Measurements from ENCODE around the gene PDZD4. TPM values are rescaled to one million over a fixed set of nuclear protein-coding genes. Genes with fewer than 3 reads are reported as not detected.

The PDZD4 gene
- total and polyA plus RNA-seq, 2 experiments from 2014 or later = not detected

DNA sequence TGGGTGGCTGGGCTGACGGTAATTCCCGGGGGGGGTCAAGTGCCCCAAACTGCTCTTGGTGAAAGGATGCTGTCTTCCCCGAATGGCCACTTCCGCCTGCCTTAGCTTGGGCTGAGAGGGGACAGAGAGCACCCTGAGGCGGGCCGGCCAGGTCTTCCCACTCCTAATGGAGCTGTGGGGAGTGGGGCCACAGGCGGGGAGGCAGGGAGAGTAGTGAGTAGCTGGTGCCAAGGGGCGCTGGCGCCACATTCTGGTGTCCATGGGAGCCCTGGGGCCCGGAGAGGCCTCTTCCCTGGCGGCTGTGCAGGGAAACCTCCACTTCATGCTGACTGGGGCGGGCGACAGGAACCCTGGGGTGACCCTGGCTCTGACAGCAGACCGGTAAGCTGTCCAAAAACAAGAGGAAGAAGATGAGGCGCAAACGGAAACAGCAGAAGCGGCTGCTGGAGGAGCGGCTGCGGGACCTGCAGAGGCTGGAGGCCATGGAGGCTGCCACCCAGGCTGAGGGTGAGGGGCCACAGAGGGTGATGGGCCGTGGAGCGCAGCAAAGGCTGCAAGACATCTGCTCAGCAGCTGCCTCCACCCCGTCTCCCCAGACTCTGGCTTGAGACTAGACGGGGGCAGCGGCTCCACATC, 46.8 kb downstream of the PDZD4 start:
- H2AFZ ChIP-seq = no peak overlapping the region
- no peaks in the 10 kb centered on the region for H3K4me1 ChIP-seq (ENCODE audit: insufficient read depth)
- no peaks in the 10 kb centered on the region for H4K20me1 ChIP-seq (ENCODE audit: insufficient read depth)
- H3K27ac ChIP-seq = no peak overlapping the region
- no peaks in the 10 kb centered on the region for H3K36me3 ChIP-seq (ENCODE audit: low read depth)
- no peaks in the 10 kb centered on the region for H3K79me2 ChIP-seq (ENCODE audit: insufficient read depth)
- H3K9me2 ChIP-seq (ENCODE audit: insufficient read depth) = no peaks in the 10 kb centered on the region
- in situ Hi-C loops (cut with MboI) = no loop called here
- 85% methylated on average over 11 to 20 of the region's 24 CpGs for WGBS, 2 experiments (ENCODE audit: low coverage in 1 of 2, low lambda C conversion rate in 2 of 2, missing lambda C conversion rate in 2 of 2)
- H3K27me3 ChIP-seq (replicated peaks; ENCODE audit: insufficient read depth) = no peaks in the 10 kb centered on the region
- no peak overlapping the region for H3K9ac ChIP-seq
- TF ChIP-seq EZH2phosphoT487 (IDR thresholded peaks at IDR 0.05; ENCODE audit: insufficient read depth, low read depth) (no peak), EZH2 (IDR thresholded peaks at IDR 0.05; ENCODE audit: insufficient read depth, poor library complexity, severe bottlenecking) (no peak)
- no peaks in the 10 kb centered on the region for H3F3A ChIP-seq (ENCODE audit: insufficient read depth)
- H3K9me3 ChIP-seq (ENCODE audit: low read depth) = no peaks in the 10 kb centered on the region
- H3K4me2 ChIP-seq (ENCODE audit: unreplicated experiment) = no peak overlapping the region
- no peak overlapping the region for H3K4me3 ChIP-seq
- no peak for DNase-seq

DNA sequence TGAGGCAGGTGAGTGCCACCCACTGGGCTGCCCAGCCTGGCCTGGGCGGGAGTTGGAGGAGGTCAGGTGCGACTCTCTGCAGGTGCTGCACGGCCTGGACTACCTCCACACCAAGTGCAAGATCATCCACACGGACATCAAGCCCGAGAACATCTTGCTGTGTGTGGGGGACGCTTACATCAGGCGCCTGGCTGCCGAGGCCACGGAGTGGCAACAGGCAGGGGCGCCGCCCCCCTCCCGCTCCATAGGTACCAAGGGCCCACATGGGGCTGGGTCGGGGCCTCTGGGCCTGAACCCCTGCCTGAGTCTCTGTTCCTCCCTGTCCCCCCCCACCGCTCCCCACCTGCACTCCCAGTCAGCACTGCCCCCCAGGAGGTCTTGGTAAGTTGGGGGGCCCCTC, 47.5 kb downstream of the PDZD4 start:
- H3K9ac ChIP-seq = no peak overlapping the region
- no peaks in the 10 kb centered on the region for H3K79me2 ChIP-seq (ENCODE audit: insufficient read depth)
- no peak overlapping the region for H3K4me3 ChIP-seq
- no peaks in the 10 kb centered on the region for H3K36me3 ChIP-seq (ENCODE audit: low read depth)
- WGBS, 2 experiments (ENCODE audit: low coverage in 1 of 2, low lambda C conversion rate in 2 of 2, missing lambda C conversion rate in 2 of 2) = 90% methylated on average over 2 to 11 of the region's 14 CpGs
- no peak for DNase-seq
- H3K9me3 ChIP-seq (ENCODE audit: low read depth) = no peaks in the 10 kb centered on the region
- no peak overlapping the region for H3K27ac ChIP-seq
- no peak for TF ChIP-seq EZH2phosphoT487 (IDR thresholded peaks at IDR 0.05; ENCODE audit: insufficient read depth, low read depth)
- TF ChIP-seq EZH2 (IDR thresholded peaks at IDR 0.05; ENCODE audit: insufficient read depth, poor library complexity, severe bottlenecking) = no peak
- in situ Hi-C loops (cut with MboI) = no loop called here
- no peak overlapping the region for H3K4me2 ChIP-seq (ENCODE audit: unreplicated experiment)
- no peaks in the 10 kb centered on the region for H3K9me2 ChIP-seq (ENCODE audit: insufficient read depth)
- H4K20me1 ChIP-seq (ENCODE audit: insufficient read depth) = no peaks in the 10 kb centered on the region
- H3K4me1 ChIP-seq (ENCODE audit: insufficient read depth) = no peaks in the 10 kb centered on the region
- H2AFZ ChIP-seq = no peak overlapping the region
- H3F3A ChIP-seq (ENCODE audit: insufficient read depth) = no peaks in the 10 kb centered on the region
- no peaks in the 10 kb centered on the region for H3K27me3 ChIP-seq (replicated peaks; ENCODE audit: insufficient read depth)

DNA sequence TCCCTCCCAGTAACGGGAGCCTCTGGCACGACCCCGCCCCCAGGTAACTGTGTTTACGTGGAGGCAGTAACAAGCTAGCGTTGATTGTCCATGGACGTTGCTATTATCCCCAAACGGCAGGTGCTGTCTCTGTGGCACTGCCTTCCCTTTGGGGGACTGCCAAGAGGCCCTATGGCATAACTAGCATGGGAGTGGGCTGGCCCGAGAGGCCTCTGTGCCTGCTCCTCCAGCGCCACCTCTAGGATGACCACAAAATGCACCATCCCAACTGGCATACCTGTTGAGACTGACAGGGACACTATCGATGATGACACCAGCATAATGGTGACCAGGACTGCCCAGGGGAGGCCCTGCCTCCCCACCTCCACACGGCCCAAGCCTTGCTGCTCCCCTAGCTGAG, 48.0 kb downstream of the PDZD4 start:
- no peak overlapping the region for H3K9ac ChIP-seq
- WGBS, 2 experiments (ENCODE audit: low coverage in 1 of 2, low lambda C conversion rate in 2 of 2, missing lambda C conversion rate in 2 of 2) = 60 to 75% methylated on average over 9 to 10 of the region's 11 CpGs
- in situ Hi-C loops (cut with MboI) = no loop called here
- no peaks in the 10 kb centered on the region for H3K9me2 ChIP-seq (ENCODE audit: insufficient read depth)
- H3K79me2 ChIP-seq (ENCODE audit: insufficient read depth) = no peaks in the 10 kb centered on the region
- no peak overlapping the region for H3K4me3 ChIP-seq
- no peak for DNase-seq
- H3F3A ChIP-seq (ENCODE audit: insufficient read depth) = no peaks in the 10 kb centered on the region
- H3K4me2 ChIP-seq (ENCODE audit: unreplicated experiment) = no peak overlapping the region
- H3K4me1 ChIP-seq (ENCODE audit: insufficient read depth) = no peaks in the 10 kb centered on the region
- no peaks in the 10 kb centered on the region for H3K36me3 ChIP-seq (ENCODE audit: low read depth)
- no peak overlapping the region for H2AFZ ChIP-seq
- TF ChIP-seq EZH2phosphoT487 (IDR thresholded peaks at IDR 0.05; ENCODE audit: insufficient read depth, low read depth) = no peak
- TF ChIP-seq EZH2 (IDR thresholded peaks at IDR 0.05; ENCODE audit: insufficient read depth, poor library complexity, severe bottlenecking) = no peak
- H3K9me3 ChIP-seq (ENCODE audit: low read depth) = no peaks in the 10 kb centered on the region
- H4K20me1 ChIP-seq (ENCODE audit: insufficient read depth) = no peaks in the 10 kb centered on the region
- no peaks in the 10 kb centered on the region for H3K27me3 ChIP-seq (replicated peaks; ENCODE audit: insufficient read depth)
- no peak overlapping the region for H3K27ac ChIP-seq

DNA sequence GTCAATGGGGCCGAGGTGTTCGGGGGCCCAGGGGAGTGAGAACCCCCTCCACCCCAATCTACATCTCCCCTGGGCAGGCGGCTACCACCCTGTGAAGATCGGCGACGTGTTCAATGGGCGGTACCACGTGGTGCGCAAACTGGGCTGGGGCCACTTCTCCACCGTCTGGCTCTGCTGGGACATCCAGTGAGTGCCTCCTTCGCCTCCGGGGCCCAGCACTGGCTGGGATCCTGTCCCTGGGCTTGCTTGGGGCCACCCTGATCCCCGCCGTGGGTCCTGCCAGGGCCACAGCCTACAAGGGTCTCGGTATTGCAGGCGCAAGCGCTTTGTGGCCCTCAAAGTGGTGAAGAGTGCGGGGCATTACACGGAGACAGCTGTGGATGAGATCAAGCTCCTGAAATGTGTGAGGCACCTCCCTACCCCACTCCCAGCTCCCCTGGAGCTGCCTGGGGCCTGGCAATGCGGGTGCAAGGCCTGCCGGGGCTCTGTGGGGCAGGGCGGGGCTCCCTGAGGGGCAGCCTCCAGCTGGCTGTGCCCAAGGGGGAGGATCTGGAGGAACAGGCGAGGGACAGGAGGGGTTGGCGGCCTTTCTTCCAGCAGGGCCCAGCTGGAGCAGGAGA, 48.8 kb downstream of the PDZD4 start:
- Histone ChIP-seq H3K9ac (0 out of 2 replicates have a peak overlapping the region, but pooled peaks have one; percentile 3), H3K79me2 (ENCODE audit: insufficient read depth) (no peaks in the 10 kb centered on the region), H3K27me3 (replicated peaks; ENCODE audit: insufficient read depth) (no peaks in the 10 kb centered on the region), H3K36me3 (ENCODE audit: low read depth) (no peaks in the 10 kb centered on the region), H2AFZ (no peak overlapping the region), H3K4me3 (no peak overlapping the region), H3K9me3 (ENCODE audit: low read depth) (no peaks in the 10 kb centered on the region), H3K27ac (no peak overlapping the region), H4K20me1 (ENCODE audit: insufficient read depth) (no peaks in the 10 kb centered on the region), H3K4me2 (ENCODE audit: unreplicated experiment) (no peak overlapping the region), H3F3A (ENCODE audit: insufficient read depth) (no peaks in the 10 kb centered on the region), H3K4me1 (ENCODE audit: insufficient read depth) (no peaks in the 10 kb centered on the region), H3K9me2 (ENCODE audit: insufficient read depth) (no peaks in the 10 kb centered on the region)
- TF ChIP-seq EZH2 (IDR thresholded peaks at IDR 0.05; ENCODE audit: insufficient read depth, poor library complexity, severe bottlenecking) = no peak
- peak; percentile 31 for DNase-seq
- in situ Hi-C loops (cut with MboI) = no loop called here
- 48 to 58% methylated on average over 8 to 10 of the region's 24 CpGs for WGBS, 2 experiments (ENCODE audit: low coverage in 1 of 2, low lambda C conversion rate in 2 of 2, missing lambda C conversion rate in 2 of 2)

Measured in GM23248 (cell line).